IMR-90 (cell line): ENCODE data around the gene PSMD1. TPM values are rescaled to one million over a fixed set of nuclear protein-coding genes. Genes with fewer than 3 reads are reported as not detected.

ENCODE experiments used
- ATAC-seq: fragments of 200-7000 bp; cut with Tn5 transposase; 2 replicates; pipeline ENCODE4 v1.9.1; 2020; ENCODE audit warnings: low read depth, mild to moderate bottlenecking, moderate library complexity
- BruUV-seq: library from RNA; stranded (reverse); fragments of 400-500 nt; replicated peaks from 2 replicates; lab custom pipeline; 2021; lab: Mats Ljungman, UMichigan
- CTCF ChIA-PET: fragments of 300-600 bp; formaldehyde crosslinking; extraction: SDS; loops from one replicate; lab custom pipeline; 2021; ENCODE audit warnings: antibody characterized with exemption; lab: Yijun Ruan, JAX
- POLR2A ChIA-PET: fragments of 300-600 bp; sonication (Branson Sonifier 250); formaldehyde crosslinking; loops from one replicate; lab custom pipeline; 2022; ENCODE audit warnings: antibody characterized with exemption; ENCODE audit not compliant: unreplicated experiment; lab: Charles Lee
- DNase-seq: peaks from one replicate; pipeline ENCODE4 v3.0.0; 2013
- H2AFZ ChIP-seq: replicated peaks from 2 replicates; pipeline ENCODE3; 2013; ENCODE audit warnings: low read length, mild to moderate bottlenecking; ENCODE audit not compliant: poor library complexity
- H2AK5ac ChIP-seq: 2 replicates; pipeline ENCODE4 v1.6.1; 2013; ENCODE audit warnings: low read depth, low read length, inconsistent platforms
- H2AK9ac ChIP-seq: replicated peaks from 2 replicates; pipeline ENCODE3; 2013; ENCODE audit warnings: mild to moderate bottlenecking, low read depth, low read length, moderate library complexity; ENCODE audit not compliant: poor library complexity
- H2BK120ac ChIP-seq: 2 replicates; pipeline ENCODE4 v1.6.1; 2013; ENCODE audit warnings: low read depth, low read length, inconsistent platforms
- H2BK15ac ChIP-seq: 3 replicates; pipeline ENCODE4 v1.6.1; 2013; ENCODE audit warnings: low read depth, low read length, inconsistent platforms
- H2BK20ac ChIP-seq: 2 replicates; pipeline ENCODE4 v1.6.1; 2013; ENCODE audit warnings: low read depth, mild to moderate bottlenecking, inconsistent platforms, low read length, moderate library complexity
- H2BK5ac ChIP-seq: 2 replicates; pipeline ENCODE4 v1.6.1; 2013; ENCODE audit warnings: mild to moderate bottlenecking, low read depth, low read length, inconsistent platforms; ENCODE audit not compliant: poor library complexity, severe bottlenecking
- H3K14ac ChIP-seq: replicated peaks from 2 replicates; pipeline ENCODE4 v1.6.1; 2013; ENCODE audit warnings: low read depth, low read length, inconsistent platforms
- H3K18ac ChIP-seq: 2 replicates; pipeline ENCODE4 v1.6.1; 2013; ENCODE audit warnings: low read depth, low read length, control low read depth
- H3K23ac ChIP-seq: 2 replicates; pipeline ENCODE4 v1.6.1; 2013; ENCODE audit warnings: low read depth, low read length, inconsistent platforms
- H3K27ac ChIP-seq: 2 replicates; pipeline ENCODE4 v1.5.1; 2013; ENCODE audit warnings: mild to moderate bottlenecking, control low read depth, low read length; ENCODE audit not compliant: insufficient read depth
- H3K27me3 ChIP-seq: 2 replicates; pipeline ENCODE4 v1.6.1; 2013; ENCODE audit warnings: low read length; ENCODE audit not compliant: control insufficient read depth, insufficient read depth
- H3K36me3 ChIP-seq: 2 replicates; pipeline ENCODE4 v1.6.1; 2013; ENCODE audit warnings: low read length, mixed read lengths; ENCODE audit not compliant: control insufficient read depth, insufficient read depth
- H3K4ac ChIP-seq: 2 replicates; pipeline ENCODE4 v1.6.1; 2013; ENCODE audit warnings: low read depth, low read length, inconsistent platforms
- H3K4me1 ChIP-seq: 2 replicates; pipeline ENCODE4 v1.6.1; 2013; ENCODE audit warnings: low read length, mixed read lengths; ENCODE audit not compliant: control insufficient read depth, insufficient read depth
- H3K4me2 ChIP-seq: 2 replicates; pipeline ENCODE4 v1.6.1; 2013; ENCODE audit warnings: low read depth, mild to moderate bottlenecking, control low read depth, low read length, moderate library complexity
- H3K4me3 ChIP-seq: 2 replicates; pipeline ENCODE4 v1.5.1; 2013; ENCODE audit warnings: low read depth, mild to moderate bottlenecking, control low read depth, low read length, moderate library complexity; ENCODE audit not compliant: insufficient read depth
- H3K56ac ChIP-seq: 2 replicates; pipeline ENCODE4 v1.6.1; 2013; ENCODE audit warnings: low read length, inconsistent platforms; ENCODE audit not compliant: insufficient read depth; ENCODE audit errors: extremely low read depth
- H3K79me1 ChIP-seq, 2 experiments: 2 replicates each; pipeline ENCODE4 v1.6.1; 2013; ENCODE audit warnings: low read length in 2 of 2, inconsistent platforms in 1 of 2, low read depth in 1 of 2
- H3K9ac ChIP-seq: 2 replicates; pipeline ENCODE4 v1.6.1; 2013; ENCODE audit warnings: low read depth, low read length, control low read depth
- H3K9me1 ChIP-seq: 2 replicates; pipeline ENCODE4 v1.6.1; 2013; ENCODE audit warnings: low read length, inconsistent platforms; ENCODE audit not compliant: insufficient read depth
- H3K9me3 ChIP-seq: 2 replicates; pipeline ENCODE4 v1.6.1; 2013; ENCODE audit warnings: low read length; ENCODE audit not compliant: control insufficient read depth, insufficient read depth
- H4K20me1 ChIP-seq: 2 replicates; pipeline ENCODE4 v1.6.1; 2013; ENCODE audit warnings: low read length, inconsistent platforms; ENCODE audit not compliant: insufficient read depth
- H4K5ac ChIP-seq: 2 replicates; pipeline ENCODE4 v1.6.1; 2013; ENCODE audit warnings: mild to moderate bottlenecking, low read depth, low read length, control low read depth
- H4K8ac ChIP-seq, 2 experiments: 2 replicates each; pipeline ENCODE4 v1.6.1; 2013; ENCODE audit warnings: low read depth in 2 of 2, low read length in 2 of 2, control low read depth in 1 of 2, inconsistent platforms in 1 of 2
- H4K91ac ChIP-seq: 2 replicates; pipeline ENCODE4 v1.6.1; 2013; ENCODE audit warnings: low read depth, low read length, inconsistent platforms; ENCODE audit not compliant: insufficient read depth
- BHLHE40 ChIP-seq: fragments of 150-350 bp; IDR thresholded peaks from 2 replicates; pipeline ENCODE4 v1.6.1; 2016; ENCODE audit warnings: mild to moderate bottlenecking, low read depth, low read length
- CEBPB ChIP-seq: IDR thresholded peaks from 2 replicates; pipeline ENCODE4 v1.6.1; 2012; ENCODE audit warnings: low read depth, low read length, improper control_type of control experiment
- CHD1 ChIP-seq: IDR thresholded peaks from 2 replicates; pipeline ENCODE4 v1.6.1; 2012; ENCODE audit warnings: low read depth, low read length, improper control_type of control experiment
- ELK1 ChIP-seq: fragments of 150-350 bp; IDR thresholded peaks from 2 replicates; pipeline ENCODE4 v1.6.1; 2016; ENCODE audit warnings: low read depth, mild to moderate bottlenecking, low read length, moderate library complexity, borderline replicate concordance
- FOS ChIP-seq: fragments of 150-350 bp; IDR thresholded peaks from 2 replicates; pipeline ENCODE4 v1.6.1; 2016; ENCODE audit warnings: low read depth, low read length
- MAFK ChIP-seq: IDR thresholded peaks from 2 replicates; pipeline ENCODE4 v1.6.1; 2012; ENCODE audit warnings: low read depth, low read length, improper control_type of control experiment
- MAZ ChIP-seq: IDR thresholded peaks from 2 replicates; pipeline ENCODE4 v1.6.1; 2012; ENCODE audit warnings: low read depth, mild to moderate bottlenecking, low read length, improper control_type of control experiment, moderate library complexity, borderline replicate concordance
- MXI1 ChIP-seq: IDR thresholded peaks from 2 replicates; pipeline ENCODE4 v1.6.1; 2012; ENCODE audit warnings: low read depth, mild to moderate bottlenecking, low read length, moderate library complexity, borderline replicate concordance
- NFE2L2 ChIP-seq: fragments of 150-350 bp; IDR thresholded peaks from 2 replicates; pipeline ENCODE4 v1.6.1; 2016; ENCODE audit warnings: low read depth, mild to moderate bottlenecking, low read length
- POLR2A ChIP-seq: IDR thresholded peaks from 2 replicates; pipeline ENCODE4 v1.6.1; 2012; ENCODE audit warnings: mild to moderate bottlenecking, low read depth, low read length
- RAD21 ChIP-seq: IDR thresholded peaks from 2 replicates; pipeline ENCODE4 v1.6.1; 2012; ENCODE audit warnings: low read length, improper control_type of control experiment
- RCOR1 ChIP-seq: IDR thresholded peaks from 2 replicates; pipeline ENCODE4 v1.6.1; 2012; ENCODE audit warnings: mild to moderate bottlenecking, low read length, improper control_type of control experiment; ENCODE audit not compliant: insufficient replicate concordance
- RFX5 ChIP-seq: IDR thresholded peaks from 2 replicates; pipeline ENCODE4 v1.8.0; 2012; ENCODE audit warnings: low read depth, mild to moderate bottlenecking, low read length, moderate library complexity
- SMC3 ChIP-seq: fragments of 150-350 bp; IDR thresholded peaks from 2 replicates; pipeline ENCODE4 v1.6.1; 2016; ENCODE audit warnings: low read depth, mild to moderate bottlenecking, antibody characterized with exemption, low read length, moderate library complexity
- USF2 ChIP-seq: fragments of 150-350 bp; IDR thresholded peaks from 2 replicates; pipeline ENCODE4 v1.6.1; 2017; ENCODE audit warnings: mild to moderate bottlenecking, antibody characterized with exemption, low read length, low read depth
- WGBS, 2 experiments: methylation state at CpG; one replicate each; pipeline versions ENCODE4 v1.1.5 to v1.1.7; 2013; ENCODE audit warnings: missing lambda C conversion rate in 2 of 2; ENCODE audit not compliant: insufficient read length in 1 of 2; ENCODE audit errors: extremely low coverage in 2 of 2; 5-methylcytosine and 5-hydroxymethylcytosine counted together
- dilution Hi-C: fragments of 300-500 bp; cut with HindIII; formaldehyde crosslinking; loops from one replicate; pipeline ENCODE4 v1.14.3; 2018; ENCODE audit warnings: low sequenced_read_pairs; ENCODE audit not compliant: unreplicated experiment
- in situ Hi-C: fragments of 300-500 bp; cut with MboI; formaldehyde crosslinking; loops from 3 replicates; pipeline ENCODE4 v1.14.3; 2019; ENCODE audit warnings: low sequenced_read_pairs, inconsistent platforms, mixed read lengths
- intact Hi-C: fragments of 100-400 bp; cut with micrococcal nuclease; formaldehyde crosslinking; loops from 2 replicates; pipeline ENCODE4 v1.10.0; 2022
- polyA plus RNA-seq, 3 experiments: library from polyadenylated mRNA; depleted of rRNA; stranded (reverse); fragments of >200 nt; gene quantifications; 2 replicates each; pipeline ENCODE4 v1.2.3, GENCODE V29; 2012; ENCODE audit warnings: low replicate concordance in 1 of 3
- total RNA-seq: library from RNA; depleted of rRNA; stranded (reverse); fragments of >200 nt; gene quantifications from 2 replicates; pipeline ENCODE4 v1.2.3, GENCODE V29; 2012
- TF ChIP-seq, protein P1 (sequence below): conservative IDR thresholded peaks from 2 replicates; pipeline ENCODE4 v1.5.1; 2012; ENCODE audit warnings: mild to moderate bottlenecking, low read depth, low read length, improper control_type of control experiment

PSMD1 gene
- total and polyA plus RNA-seq, 2 of the 4 experiments (the other 2 are of a cell fraction) = 89.8 to 181 TPM

DNA sequence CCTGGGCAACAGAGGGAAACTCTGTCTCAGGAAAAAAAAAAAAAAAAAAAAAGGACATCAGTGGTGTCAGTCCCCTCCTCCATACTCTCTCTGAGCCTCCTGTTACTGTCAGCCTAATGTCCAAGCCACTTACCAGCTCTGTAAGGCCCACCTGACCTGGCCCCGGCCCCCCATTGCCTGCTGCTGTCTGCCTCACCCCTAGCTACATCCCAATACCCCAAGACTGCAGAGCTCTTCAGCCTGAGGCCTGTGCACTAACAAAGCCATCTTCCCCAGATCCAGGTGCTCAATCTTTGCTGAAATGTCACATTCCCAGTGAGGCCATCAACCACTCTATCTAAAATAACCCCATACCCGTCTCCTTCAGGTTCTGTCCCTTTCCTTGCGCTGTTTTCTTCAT is 147.5 kb downstream of the PSMD1 start:
- Histone ChIP-seq H2AFZ (no peak overlapping the region), H2BK15ac (no peak overlapping the region), H3K23ac (no peak overlapping the region), H3K4me2 (no peak overlapping the region), H3K9ac (no peak overlapping the region), H4K20me1 (peaks cover 16% of the 10 kb centered on the region), H3K56ac (no peak overlapping the region), H2AK5ac (no peak overlapping the region), H3K27me3 (no peaks in the 10 kb centered on the region), H2BK120ac (no peak overlapping the region), H3K4me1 (peaks cover 8% of the 10 kb centered on the region; the same call in 1 of the 2 replicates), H3K18ac (no peak overlapping the region), H3K9me3 (no peaks in the 10 kb centered on the region), H4K5ac (no peak overlapping the region), H3K36me3 (peaks cover 28% of the 10 kb centered on the region), H3K4me3 (no peak overlapping the region), H3K27ac (no peak overlapping the region), H3K14ac (no peak overlapping the region), H2BK5ac (no peak overlapping the region), H4K91ac (no peak overlapping the region), H2AK9ac (no peak overlapping the region), H3K79me1 (peaks cover 50 to 78% of the 10 kb centered on the region in 2 experiments), H3K9me1 (peaks cover 32% of the 10 kb centered on the region), H3K4ac (no peak overlapping the region), H4K8ac (no peak overlapping the region), H2BK20ac (no peak overlapping the region)
- POLR2A ChIA-PET = no interaction called here
- intact Hi-C loops (no loop called here), in situ Hi-C loops (no loop called here), dilution Hi-C loops (no loop called here)
- BruUV-seq = no TSS peak
- TF ChIP-seq FOS (no peak), NFE2L2 (no peak), RFX5 (no peak), CEBPB (no peak), ELK1 (no peak), MAZ (no peak), USF2 (no peak), CHD1 (no peak), SMC3 (no peak), RCOR1 (no peak), MXI1 (no peak), POLR2A (no peak), BHLHE40 (no peak), RAD21 (no peak), MAFK (no peak)
- TF ChIP-seq, protein P1, sequence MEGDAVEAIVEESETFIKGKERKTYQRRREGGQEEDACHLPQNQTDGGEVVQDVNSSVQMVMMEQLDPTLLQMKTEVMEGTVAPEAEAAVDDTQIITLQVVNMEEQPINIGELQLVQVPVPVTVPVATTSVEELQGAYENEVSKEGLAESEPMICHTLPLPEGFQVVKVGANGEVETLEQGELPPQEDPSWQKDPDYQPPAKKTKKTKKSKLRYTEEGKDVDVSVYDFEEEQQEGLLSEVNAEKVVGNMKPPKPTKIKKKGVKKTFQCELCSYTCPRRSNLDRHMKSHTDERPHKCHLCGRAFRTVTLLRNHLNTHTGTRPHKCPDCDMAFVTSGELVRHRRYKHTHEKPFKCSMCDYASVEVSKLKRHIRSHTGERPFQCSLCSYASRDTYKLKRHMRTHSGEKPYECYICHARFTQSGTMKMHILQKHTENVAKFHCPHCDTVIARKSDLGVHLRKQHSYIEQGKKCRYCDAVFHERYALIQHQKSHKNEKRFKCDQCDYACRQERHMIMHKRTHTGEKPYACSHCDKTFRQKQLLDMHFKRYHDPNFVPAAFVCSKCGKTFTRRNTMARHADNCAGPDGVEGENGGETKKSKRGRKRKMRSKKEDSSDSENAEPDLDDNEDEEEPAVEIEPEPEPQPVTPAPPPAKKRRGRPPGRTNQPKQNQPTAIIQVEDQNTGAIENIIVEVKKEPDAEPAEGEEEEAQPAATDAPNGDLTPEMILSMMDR = no peak
- DNase-seq (no peak), ATAC-seq (no peak)
- CTCF ChIA-PET = no interaction called here
- 90% methylated on average over 2 of the region's 3 CpGs; no CpG with 5 or more reads in 1 of the 2 experiments for WGBS, 2 experiments
